Liver (tissue), 9 donors: ENCODE data around the gene AIP. TPM values are rescaled to one million over a fixed set of nuclear protein-coding genes. Genes with fewer than 3 reads are reported as not detected.

Experiments
- DNase-seq: peaks from one replicate; pipeline ENCODE4 v3.0.0-alpha.2; 2017; ENCODE audit warnings: low spot score
- H3K27ac ChIP-seq, 2 donors: one replicate each; pipeline ENCODE4 v1.7.0; 2013; ENCODE audit warnings: inconsistent platforms in 2 of 2, low read length in 2 of 2, control low read depth in 1 of 2, low read depth in 1 of 2, mild to moderate bottlenecking in 1 of 2
- H3K27me3 ChIP-seq, 4 donors: one replicate each; pipeline versions ENCODE4 v1.6.1 to v1.7.0; 2013; ENCODE audit warnings: low read length in 3 of 4, inconsistent platforms in 1 of 4, mild to moderate bottlenecking in 1 of 4, moderate library complexity in 1 of 4; ENCODE audit not compliant: control insufficient read depth in 4 of 4, insufficient read depth in 4 of 4
- H3K36me3 ChIP-seq, 4 donors: one replicate each; pipeline versions ENCODE4 v1.6.1 to v1.7.0; 2013; ENCODE audit warnings: low read length in 3 of 4, mild to moderate bottlenecking in 3 of 4, low read depth in 1 of 4, moderate library complexity in 1 of 4; ENCODE audit not compliant: control insufficient read depth in 4 of 4, insufficient read depth in 3 of 4
- H3K4me1 ChIP-seq, 4 donors: one replicate each; pipeline versions ENCODE4 v1.6.1 to v1.7.0; 2013; ENCODE audit warnings: low read length in 3 of 4, mild to moderate bottlenecking in 3 of 4, moderate library complexity in 1 of 4; ENCODE audit not compliant: control insufficient read depth in 4 of 4, insufficient read depth in 4 of 4
- H3K4me3 ChIP-seq, 3 donors: one replicate each; pipeline versions ENCODE4 v1.6.1 to v1.7.0; 2013; ENCODE audit warnings: low read length in 3 of 3, control low read depth in 1 of 3, low read depth in 1 of 3, mild to moderate bottlenecking in 1 of 3
- H3K9ac ChIP-seq, 2 donors: one replicate each; pipeline ENCODE4 v1.7.0; 2013; ENCODE audit warnings: low read length in 2 of 2, mild to moderate bottlenecking in 2 of 2, moderate library complexity in 2 of 2, control low read depth in 1 of 2, low read depth in 1 of 2
- H3K9me3 ChIP-seq, 4 donors: one replicate each; pipeline versions ENCODE4 v1.6.1 to v1.7.0; 2013; ENCODE audit warnings: low read length in 3 of 4; ENCODE audit not compliant: control insufficient read depth in 4 of 4
- CTCF ChIP-seq: fragments of 150-350 bp; IDR thresholded peaks from 2 replicates; pipeline ENCODE4 v1.5.1; 2017; ENCODE audit warnings: improper control_type of control experiment, low read depth, low read length; ENCODE audit not compliant: missing input control
- FOXA1 ChIP-seq: IDR thresholded peaks from 2 replicates; pipeline ENCODE4 v1.6.1; 2016; ENCODE audit warnings: antibody characterized with exemption
- FOXA2 ChIP-seq: IDR thresholded peaks from 2 replicates; pipeline ENCODE4 v1.6.1; 2016; ENCODE audit warnings: antibody characterized with exemption
- GABPA ChIP-seq, 2 donors: IDR thresholded peaks in 1 of 2; conservative IDR thresholded peaks in 1 of 2; 2 replicates each; pipeline ENCODE4 v1.6.1; 2016; ENCODE audit warnings: antibody characterized with exemption in 2 of 2, mild to moderate bottlenecking in 1 of 2, moderate library complexity in 1 of 2
- HNF4A ChIP-seq, 2 donors: conservative IDR thresholded peaks; 2 replicates each; pipeline ENCODE4 v1.6.1; 2016; ENCODE audit warnings: antibody characterized with exemption in 2 of 2, mild to moderate bottlenecking in 2 of 2
- HNF4G ChIP-seq: IDR thresholded peaks from 2 replicates; pipeline ENCODE4 v1.6.1; 2016; ENCODE audit warnings: antibody characterized with exemption
- JUND ChIP-seq, 2 donors: IDR thresholded peaks; 2 replicates each; pipeline ENCODE4 v1.6.1; 2016; ENCODE audit warnings: antibody characterized with exemption in 2 of 2
- MAX ChIP-seq: IDR thresholded peaks from 2 replicates; pipeline ENCODE4 v1.6.1; 2016; ENCODE audit warnings: antibody characterized with exemption
- NR2F2 ChIP-seq: IDR thresholded peaks from 2 replicates; pipeline ENCODE4 v1.6.1; 2016; ENCODE audit warnings: antibody characterized with exemption
- SP1 ChIP-seq: IDR thresholded peaks from 2 replicates; pipeline ENCODE4 v1.6.1; 2018; ENCODE audit warnings: antibody characterized with exemption, mild to moderate bottlenecking
- TAF1 ChIP-seq: conservative IDR thresholded peaks from 2 replicates; pipeline ENCODE4 v1.6.1; 2016; ENCODE audit warnings: antibody characterized with exemption, mild to moderate bottlenecking
- YY1 ChIP-seq: IDR thresholded peaks from 2 replicates; pipeline ENCODE4 v1.6.1; 2016; ENCODE audit warnings: antibody characterized with exemption, mild to moderate bottlenecking
- WGBS: extraction: QIAGEN DNeasy Blood & Tissue Kit; methylation state at CpG from one replicate; pipeline ENCODE4 v1.1.7; 2013; 5-methylcytosine and 5-hydroxymethylcytosine counted together
- polyA plus RNA-seq, 2 donors: library from polyadenylated mRNA; stranded (reverse) in 1 of 2; unstranded in 1 of 2; fragments of 200-250 nt in 1 of 2; fragments of >200 nt in 1 of 2; fragmentation: Nextera tagmentation in 1 of 2; extraction: Ambion mirVana in 1 of 2; gene quantifications; one replicate each; pipeline versions ENCODE4 v1.2.1 to v1.2.3, GENCODE V29; 2013 to 2015
- total RNA-seq, 2 donors: library from RNA; depleted of rRNA; stranded (reverse); fragments of >200 nt; gene quantifications; one replicate each; pipeline ENCODE4 v1.2.3, GENCODE V29; 2014
- TF ChIP-seq, protein P1 (sequence below): IDR thresholded peaks from 2 replicates; pipeline ENCODE4 v1.6.1; 2016; ENCODE audit warnings: antibody characterized with exemption
- donor health status: healthy.
- donor health status: healthy.
- donor health status: healthy.
- donor health status: healthy.
- donor health status: healthy.

Gene AIP
- total and polyA plus RNA-seq, 4 donors, result 17.6 to 28.2 (median 23.1) TPM

GRCh38 chr11:67493548-67494370, 10.9 kb downstream of the AIP start:
- Histone ChIP-seq H3K4me3 (no peak overlapping the region), H3K36me3 (peaks cover 4 to 49% (median 13%) of the 10 kb centered on the region in 4 donors), H3K27me3 (no peaks in the 10 kb centered on the region), H3K27ac (no peak overlapping the region), H3K9ac (no peak overlapping the region), H3K9me3 (no peaks in the 10 kb centered on the region), H3K4me1 (no peaks in the 10 kb centered on the region)
- no peak for TF ChIP-seq FOXA1
- no peak for TF ChIP-seq CTCF
- TF ChIP-seq NR2F2, result no peak
- TF ChIP-seq HNF4A (conservative IDR thresholded peaks at IDR 0.05), result no peak
- TF ChIP-seq HNF4G, result no peak
- TF ChIP-seq JUND (IDR thresholded peaks at IDR 0.05), result no peak
- no peak for TF ChIP-seq MAX
- no peak for TF ChIP-seq TAF1
- no peak for TF ChIP-seq GABPA (IDR thresholded peaks at IDR 0.05 in 1 of 2, conservative IDR thresholded peaks at IDR 0.05 in 1 of 2)
- no peak for TF ChIP-seq FOXA2
- no peak for TF ChIP-seq YY1
- no peak for DNase-seq
- 97% methylated on average over 65 of the region's 65 CpGs for WGBS

- no peaks in the 10 kb centered on the region for H3K27me3 ChIP-seq
- no peak for TF ChIP-seq FOXA1
- no peak for TF ChIP-seq YY1
- TF ChIP-seq HNF4G, result no peak
- TF ChIP-seq MAX, result no peak
- TF ChIP-seq GABPA (IDR thresholded peaks at IDR 0.05 in 1 of 2, conservative IDR thresholded peaks at IDR 0.05 in 1 of 2), result no peak
- TF ChIP-seq, protein P1, sequence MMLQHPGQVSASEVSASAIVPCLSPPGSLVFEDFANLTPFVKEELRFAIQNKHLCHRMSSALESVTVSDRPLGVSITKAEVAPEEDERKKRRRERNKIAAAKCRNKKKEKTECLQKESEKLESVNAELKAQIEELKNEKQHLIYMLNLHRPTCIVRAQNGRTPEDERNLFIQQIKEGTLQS, result no peak
- no peak for TF ChIP-seq SP1
- no peak for TF ChIP-seq FOXA2
- TF ChIP-seq TAF1, result no peak
- H3K36me3 ChIP-seq, result peaks cover 4 to 44% (median 11%) of the 10 kb centered on the region in 4 donors
- no peak overlapping the region for H3K9ac ChIP-seq
- no peak overlapping the region for H3K4me3 ChIP-seq
- WGBS, result 95% methylated on average over 59 of the region's 59 CpGs
- H3K4me1 ChIP-seq, result no peaks in the 10 kb centered on the region
- DNase-seq, result no peak
- no peak overlapping the region for H3K27ac ChIP-seq
- H3K9me3 ChIP-seq, result no peaks in the 10 kb centered on the region
Observed at GRCh38 chr11:67494371-67495233, 11.8 kb downstream of the AIP start.
